ENCODE results near the gene KIF18A. TPM values are rescaled to one million over a fixed set of nuclear protein-coding genes. Genes with fewer than 3 reads are reported as not detected.
A peak's percentile ranks its signal among the peaks of the same experiment; 100 is the strongest.

The KIF18A gene
- total RNA-seq, 1 donor from 2014 or later = 0.08 TPM

GRCh38 chr11:27977031-27977430, 130.9 kb downstream of the KIF18A start:
- intact Hi-C loops (cut with DNase I) = no loop called here
- DNase-seq (ENCODE audit: missing footprints) (no peak), ATAC-seq (no peak)

- ATAC-seq (peak; percentile 81), DNase-seq (ENCODE audit: missing footprints) (no peak)
- intact Hi-C loops (cut with DNase I) = no loop called here
Observed at GRCh38 chr11:27976262-27976661, 131.7 kb downstream of the KIF18A start.

- DNase-seq (ENCODE audit: missing footprints) (no peak), ATAC-seq (peak; percentile 79)
- intact Hi-C loops (cut with DNase I) = no loop called here
Observed at GRCh38 chr11:27973851-27974536, 134.0 kb downstream of the KIF18A start.

DNA sequence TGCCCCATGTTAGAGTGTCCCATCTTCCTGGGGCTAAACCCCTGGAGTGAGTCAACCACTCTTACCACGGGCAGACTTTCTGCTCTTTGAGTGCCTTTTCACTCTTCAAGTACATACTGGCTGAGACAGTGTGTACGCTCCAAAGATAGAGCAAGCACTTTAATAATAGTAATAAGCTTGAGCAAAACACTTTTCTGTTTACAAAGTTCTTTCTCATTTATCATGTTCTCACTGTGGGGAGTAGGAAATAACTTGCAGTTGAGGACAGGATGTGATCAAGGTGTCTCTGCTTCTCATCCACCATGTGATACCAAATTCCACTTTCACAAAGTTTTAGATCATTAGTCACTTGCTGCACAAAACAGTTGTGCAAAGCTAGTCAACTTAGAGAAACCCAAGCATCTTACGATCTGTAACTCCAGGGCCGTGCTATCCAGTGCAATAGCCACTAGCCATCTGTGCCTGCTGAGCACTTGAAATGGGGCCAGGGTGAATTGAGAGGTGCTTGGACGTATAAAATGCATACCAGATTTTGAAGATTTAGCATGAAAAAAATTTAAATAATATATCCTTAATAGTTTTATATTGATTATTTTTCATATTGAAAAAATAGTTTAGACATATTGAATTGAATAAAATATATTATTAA, 135.3 kb downstream of the KIF18A start:
- intact Hi-C loops (cut with DNase I) = no loop called here
- no peak for DNase-seq (ENCODE audit: missing footprints)
- no peak for ATAC-seq

GRCh38 chr11:27971171-27971570, 136.8 kb downstream of the KIF18A start:
- intact Hi-C loops (cut with DNase I) = no loop called here
- DNase-seq (ENCODE audit: missing footprints) = no peak
- no peak for ATAC-seq

Small RNAs within 50 kb of the gene (microRNA-seq; reads per million reads assigned to microRNA genes)
- not detected for gene MIR610

Other genes starting within 250 kb of the KIF18A start
- gene METTL15, start 232 bp upstream of the KIF18A start, total RNA-seq = 9.4 TPM

All from Right ventricle myocardium inferior (tissue), 1 donor.